HEK293 (cell line): Measurements from ENCODE around the gene VPS33A.

Experiments
- SP2 ChIP-seq: fragments of 450-650 bp; formaldehyde crosslinking; IDR thresholded peaks from 2 replicates; pipeline ENCODE4 v1.5.1; 2016; ENCODE audit warnings: missing biosample characterization, missing genetic modification characterization
- ZBTB20 ChIP-seq: fragments of 450-650 bp; formaldehyde crosslinking; IDR thresholded peaks from 2 replicates; pipeline ENCODE4 v1.5.1; 2016; ENCODE audit warnings: missing biosample characterization, missing genetic modification characterization
- ZNF112 ChIP-seq: fragments of 450-650 bp; formaldehyde crosslinking; IDR thresholded peaks from 2 replicates; pipeline ENCODE4 v1.5.0; 2017; ENCODE audit warnings: missing biosample characterization, missing genetic modification characterization
- ZNF114 ChIP-seq: fragments of 450-650 bp; formaldehyde crosslinking; IDR thresholded peaks from 2 replicates; pipeline ENCODE4 v1.5.0; 2017; ENCODE audit warnings: missing biosample characterization, missing genetic modification characterization
- ZNF16 ChIP-seq: fragments of 450-650 bp; formaldehyde crosslinking; IDR thresholded peaks from 2 replicates; pipeline ENCODE4 v1.5.1; 2016; ENCODE audit warnings: low read depth, missing biosample characterization, missing genetic modification characterization
- ZNF175 ChIP-seq: fragments of 450-650 bp; formaldehyde crosslinking; IDR thresholded peaks from 2 replicates; pipeline ENCODE4 v1.5.1; 2016; ENCODE audit warnings: missing biosample characterization, missing genetic modification characterization
- ZNF274 ChIP-seq, 2 experiments: fragments of 200-500 bp in 1 of 2; fragments of 450-650 bp in 1 of 2; sonication (Bioruptor generic) in 1 of 2; formaldehyde crosslinking in 1 of 2; IDR thresholded peaks; 2 replicates each; pipeline versions ENCODE4 v1.5.1 to v1.6.1; 2014 to 2016; ENCODE audit warnings: borderline replicate concordance in 1 of 2, inconsistent platforms in 1 of 2, low read length in 1 of 2, missing biosample characterization in 1 of 2, missing genetic modification characterization in 1 of 2
- ZNF707 ChIP-seq: fragments of 450-650 bp; formaldehyde crosslinking; IDR thresholded peaks from 2 replicates; pipeline ENCODE4 v1.5.1; 2016; ENCODE audit warnings: missing biosample characterization, missing genetic modification characterization
- ZNF830 ChIP-seq: fragments of 450-650 bp; IDR thresholded peaks from 2 replicates; pipeline ENCODE4 v1.5.0; 2018; ENCODE audit warnings: missing biosample characterization, missing genetic modification characterization, low read depth, mild to moderate bottlenecking, moderate library complexity
- TF ChIP-seq, protein P1 (sequence below): fragments of 450-650 bp; formaldehyde crosslinking; IDR thresholded peaks from 2 replicates; pipeline ENCODE4 v1.5.1; 2016; ENCODE audit warnings: missing biosample characterization, missing genetic modification characterization
- TF ChIP-seq, protein P2 (sequence below): fragments of 450-650 bp; formaldehyde crosslinking; IDR thresholded peaks from 2 replicates; pipeline ENCODE4 v1.5.1; 2016; ENCODE audit warnings: missing biosample characterization, missing genetic modification characterization, borderline replicate concordance
- TF ChIP-seq, protein P3 (sequence below): fragments of 450-650 bp; formaldehyde crosslinking; IDR thresholded peaks from 2 replicates; pipeline ENCODE4 v1.5.1; 2016; ENCODE audit warnings: missing biosample characterization, missing genetic modification characterization

DNA sequence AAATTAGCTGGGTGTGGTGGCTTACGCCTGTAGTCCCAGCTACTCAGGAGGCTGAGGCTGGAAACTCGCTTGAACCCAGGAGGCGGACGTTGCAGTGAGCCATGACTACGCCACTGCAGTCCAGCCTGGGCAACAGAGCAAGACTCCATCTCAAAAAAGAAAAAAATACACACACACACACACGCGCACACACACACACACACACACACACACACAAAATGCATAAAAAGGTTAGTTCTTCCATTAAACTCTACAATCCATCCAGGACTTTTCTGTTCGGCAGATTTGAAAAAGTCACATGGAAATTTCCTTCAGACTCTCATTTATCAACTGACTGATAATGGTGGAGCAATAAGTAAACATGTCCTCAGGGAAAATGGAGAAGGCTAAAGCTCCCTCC is 9.2 kb upstream of the VPS33A start:
- TF ChIP-seq, protein P1, sequence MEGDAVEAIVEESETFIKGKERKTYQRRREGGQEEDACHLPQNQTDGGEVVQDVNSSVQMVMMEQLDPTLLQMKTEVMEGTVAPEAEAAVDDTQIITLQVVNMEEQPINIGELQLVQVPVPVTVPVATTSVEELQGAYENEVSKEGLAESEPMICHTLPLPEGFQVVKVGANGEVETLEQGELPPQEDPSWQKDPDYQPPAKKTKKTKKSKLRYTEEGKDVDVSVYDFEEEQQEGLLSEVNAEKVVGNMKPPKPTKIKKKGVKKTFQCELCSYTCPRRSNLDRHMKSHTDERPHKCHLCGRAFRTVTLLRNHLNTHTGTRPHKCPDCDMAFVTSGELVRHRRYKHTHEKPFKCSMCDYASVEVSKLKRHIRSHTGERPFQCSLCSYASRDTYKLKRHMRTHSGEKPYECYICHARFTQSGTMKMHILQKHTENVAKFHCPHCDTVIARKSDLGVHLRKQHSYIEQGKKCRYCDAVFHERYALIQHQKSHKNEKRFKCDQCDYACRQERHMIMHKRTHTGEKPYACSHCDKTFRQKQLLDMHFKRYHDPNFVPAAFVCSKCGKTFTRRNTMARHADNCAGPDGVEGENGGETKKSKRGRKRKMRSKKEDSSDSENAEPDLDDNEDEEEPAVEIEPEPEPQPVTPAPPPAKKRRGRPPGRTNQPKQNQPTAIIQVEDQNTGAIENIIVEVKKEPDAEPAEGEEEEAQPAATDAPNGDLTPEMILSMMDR, result no peak
- no peak for TF ChIP-seq ZNF114 (tag by site-specific recombination)
- TF ChIP-seq, protein P2, sequence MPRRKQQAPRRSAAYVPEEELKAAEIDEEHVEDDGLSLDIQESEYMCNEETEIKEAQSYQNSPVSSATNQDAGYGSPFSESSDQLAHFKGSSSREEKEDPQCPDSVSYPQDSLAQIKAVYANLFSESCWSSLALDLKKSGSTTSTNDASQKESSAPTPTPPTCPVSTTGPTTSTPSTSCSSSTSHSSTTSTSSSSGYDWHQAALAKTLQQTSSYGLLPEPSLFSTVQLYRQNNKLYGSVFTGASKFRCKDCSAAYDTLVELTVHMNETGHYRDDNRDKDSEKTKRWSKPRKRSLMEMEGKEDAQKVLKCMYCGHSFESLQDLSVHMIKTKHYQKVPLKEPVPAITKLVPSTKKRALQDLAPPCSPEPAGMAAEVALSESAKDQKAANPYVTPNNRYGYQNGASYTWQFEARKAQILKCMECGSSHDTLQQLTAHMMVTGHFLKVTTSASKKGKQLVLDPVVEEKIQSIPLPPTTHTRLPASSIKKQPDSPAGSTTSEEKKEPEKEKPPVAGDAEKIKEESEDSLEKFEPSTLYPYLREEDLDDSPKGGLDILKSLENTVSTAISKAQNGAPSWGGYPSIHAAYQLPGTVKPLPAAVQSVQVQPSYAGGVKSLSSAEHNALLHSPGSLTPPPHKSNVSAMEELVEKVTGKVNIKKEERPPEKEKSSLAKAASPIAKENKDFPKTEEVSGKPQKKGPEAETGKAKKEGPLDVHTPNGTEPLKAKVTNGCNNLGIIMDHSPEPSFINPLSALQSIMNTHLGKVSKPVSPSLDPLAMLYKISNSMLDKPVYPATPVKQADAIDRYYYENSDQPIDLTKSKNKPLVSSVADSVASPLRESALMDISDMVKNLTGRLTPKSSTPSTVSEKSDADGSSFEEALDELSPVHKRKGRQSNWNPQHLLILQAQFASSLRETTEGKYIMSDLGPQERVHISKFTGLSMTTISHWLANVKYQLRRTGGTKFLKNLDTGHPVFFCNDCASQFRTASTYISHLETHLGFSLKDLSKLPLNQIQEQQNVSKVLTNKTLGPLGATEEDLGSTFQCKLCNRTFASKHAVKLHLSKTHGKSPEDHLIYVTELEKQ (tag by site-specific recombination), result no peak
- TF ChIP-seq SP2, result no peak
- TF ChIP-seq ZNF830 (tag by site-specific recombination), result no peak
- no peak for TF ChIP-seq ZBTB20 (tag by site-specific recombination)
- no peak for TF ChIP-seq ZNF16 (tag by site-specific recombination)
- TF ChIP-seq ZNF707 (tag by site-specific recombination), result no peak
- no peak for TF ChIP-seq ZNF175 (tag by site-specific recombination)
- no peak for TF ChIP-seq ZNF112 (tag by site-specific recombination)
- TF ChIP-seq ZNF274 (IDR thresholded peaks at IDR 0.05; ENCODE audit: low read length), result no peak
- TF ChIP-seq ZNF274 (tag by site-specific recombination; IDR thresholded peaks at IDR 0.05; ENCODE audit: borderline replicate concordance), result no peak
- TF ChIP-seq, protein P3, sequence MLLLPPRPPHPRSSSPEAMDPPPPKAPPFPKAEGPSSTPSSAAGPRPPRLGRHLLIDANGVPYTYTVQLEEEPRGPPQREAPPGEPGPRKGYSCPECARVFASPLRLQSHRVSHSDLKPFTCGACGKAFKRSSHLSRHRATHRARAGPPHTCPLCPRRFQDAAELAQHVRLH, result no peak
